ENCODE measurements around the gene MPHOSPH6.
"Not testable (repeated sequence)": the region's sequence is repeated elsewhere in the genome, so short reads cannot be mapped to it uniquely, and the experiment has no call there.

Gene MPHOSPH6

DNA sequence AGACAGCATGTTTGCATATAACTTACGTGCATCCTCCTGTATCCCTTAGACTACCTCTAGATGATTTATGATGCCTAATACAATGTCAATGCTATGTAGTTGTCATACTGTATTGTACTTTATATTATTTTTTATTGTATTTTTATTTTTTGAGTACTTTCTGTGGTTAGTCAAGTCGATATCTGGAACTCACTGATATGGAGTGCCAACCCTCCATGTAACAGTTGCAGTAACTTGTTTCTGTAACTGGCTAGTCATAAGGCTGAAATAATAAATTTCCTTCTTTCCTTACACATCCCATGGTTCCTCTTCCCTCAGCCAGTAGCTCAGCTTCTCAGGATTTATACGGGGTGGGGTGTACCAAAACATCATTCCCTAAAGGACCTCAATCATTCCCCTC, 23.5 kb downstream of the MPHOSPH6 start:
- Histone ChIP-seq H3K27ac (ENCODE audit: low read depth, low read length) (no peak overlapping the region), H3K27me3 (ENCODE audit: control insufficient read depth, insufficient read depth, low read length) (no peaks in the 10 kb centered on the region), H3K36me3 (ENCODE audit: control insufficient read depth, insufficient read depth, low read length) (peaks cover 64% of the 10 kb centered on the region), H3K4me3 (ENCODE audit: low read depth, low read length) (no peak overlapping the region), H3K9me3 (ENCODE audit: control insufficient read depth, insufficient read depth, low read length) (no peaks in the 10 kb centered on the region; the same call in 1 of the 2 replicates), H3K9ac (ENCODE audit: low read depth, low read length) (no peak overlapping the region), H3K4me1 (ENCODE audit: control insufficient read depth, insufficient read depth, low read length) (no peaks in the 10 kb centered on the region)

DNA sequence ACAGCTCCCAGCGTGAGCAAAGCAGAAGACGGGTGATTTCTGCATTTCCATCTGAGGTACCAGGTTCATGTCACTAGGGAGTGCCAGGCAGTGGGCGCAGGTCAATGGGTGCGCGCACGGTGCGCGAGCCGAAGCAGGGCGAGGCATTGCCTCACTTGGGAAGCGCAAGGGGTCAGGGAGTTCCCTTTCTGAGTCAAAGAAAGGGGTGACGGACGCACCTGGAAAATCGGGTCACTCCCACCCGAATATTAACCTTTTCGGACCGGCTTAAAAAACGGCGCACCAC, 30.8 kb downstream of the MPHOSPH6 start:
- Histone ChIP-seq H3K4me1 (ENCODE audit: control insufficient read depth, insufficient read depth, low read length) (peaks cover 12% of the 10 kb centered on the region), H3K9ac (ENCODE audit: low read depth, low read length) (peak overlapping the region; percentile 66; the same call in 1 of the 2 replicates), H3K4me3 (ENCODE audit: low read depth, low read length) (peak overlapping the region; percentile 50), H3K27ac (ENCODE audit: low read depth, low read length) (peak overlapping the region; percentile 42)
- H3K9me3 ChIP-seq (ENCODE audit: control insufficient read depth, insufficient read depth, low read length); H3K27me3 ChIP-seq (ENCODE audit: control insufficient read depth, insufficient read depth, low read length); H3K36me3 ChIP-seq (ENCODE audit: control insufficient read depth, insufficient read depth, low read length): not testable (repeated sequence)

DNA sequence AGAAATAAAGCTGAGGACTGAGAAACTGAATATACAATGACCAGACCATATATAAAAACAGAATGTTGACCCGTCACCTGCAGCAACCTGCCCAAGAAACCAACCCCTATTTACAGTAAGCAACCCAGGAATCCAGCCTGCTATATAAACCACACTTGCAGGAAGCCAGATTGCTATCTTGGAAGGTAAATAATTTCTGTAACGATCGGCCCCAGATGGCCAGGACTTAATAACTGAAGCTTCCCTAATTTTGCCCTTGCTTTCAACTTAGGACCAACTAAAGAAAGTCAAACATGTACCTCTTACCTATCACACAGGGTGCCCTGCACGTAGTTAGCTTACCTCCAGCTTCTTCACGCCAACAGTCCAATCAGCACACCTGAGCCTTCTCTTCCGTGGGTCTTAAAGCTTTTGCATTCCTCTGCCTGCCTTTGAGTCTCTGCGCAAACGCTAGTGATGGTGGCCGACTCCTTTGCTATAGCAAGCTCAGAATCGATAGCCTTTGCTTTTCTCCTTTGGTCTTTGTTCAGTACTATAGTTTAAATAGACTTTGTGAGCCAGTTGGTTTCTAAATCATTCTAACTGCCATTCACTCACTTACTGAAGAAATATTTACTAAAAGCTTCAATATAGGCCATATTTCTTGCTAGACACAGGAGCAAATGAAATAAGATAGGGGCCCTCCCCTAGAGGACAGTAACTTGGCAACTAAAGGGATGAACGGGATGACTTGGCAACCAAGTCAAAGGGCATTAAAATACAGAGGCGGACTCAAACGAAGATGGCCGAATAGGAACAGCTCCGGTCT, 31.3 kb downstream of the MPHOSPH6 start:
- Histone ChIP-seq H3K27me3 (ENCODE audit: control insufficient read depth, insufficient read depth, low read length) (no peaks in the 10 kb centered on the region), H3K4me1 (ENCODE audit: control insufficient read depth, insufficient read depth, low read length) (peaks cover 12% of the 10 kb centered on the region), H3K36me3 (ENCODE audit: control insufficient read depth, insufficient read depth, low read length) (peaks cover 9% of the 10 kb centered on the region), H3K4me3 (ENCODE audit: low read depth, low read length) (peak overlapping the region; percentile 50), H3K9me3 (ENCODE audit: control insufficient read depth, insufficient read depth, low read length) (no peaks in the 10 kb centered on the region), H3K27ac (ENCODE audit: low read depth, low read length) (peak overlapping the region; percentile 42), H3K9ac (ENCODE audit: low read depth, low read length) (peak overlapping the region; percentile 66; the same call in 1 of the 2 replicates)

DNA sequence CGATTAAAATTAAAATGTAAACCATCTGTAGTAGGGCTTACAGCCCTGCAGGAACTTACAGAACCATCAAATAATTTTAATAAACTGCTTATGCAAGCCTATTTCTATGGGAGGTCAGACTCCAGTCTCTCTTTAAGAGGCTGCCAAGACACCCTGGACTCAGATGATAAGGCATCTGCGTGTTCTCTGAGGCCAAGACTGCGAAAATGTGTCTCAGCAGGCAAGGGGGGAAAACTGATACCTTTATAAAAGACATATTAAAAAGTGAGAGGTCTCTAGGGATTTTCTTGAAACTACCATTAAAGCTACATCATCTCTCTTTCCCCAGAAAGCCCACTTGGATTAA, 32.2 kb downstream of the MPHOSPH6 start:
- H3K4me3 ChIP-seq (ENCODE audit: low read depth, low read length), result no peak overlapping the region
- H3K27me3 ChIP-seq (ENCODE audit: control insufficient read depth, insufficient read depth, low read length), result no peaks in the 10 kb centered on the region
- H3K4me1 ChIP-seq (ENCODE audit: control insufficient read depth, insufficient read depth, low read length), result peaks cover 12% of the 10 kb centered on the region
- H3K36me3 ChIP-seq (ENCODE audit: control insufficient read depth, insufficient read depth, low read length), result peaks cover 9% of the 10 kb centered on the region
- no peaks in the 10 kb centered on the region for H3K9me3 ChIP-seq (ENCODE audit: control insufficient read depth, insufficient read depth, low read length)
- H3K27ac ChIP-seq (ENCODE audit: low read depth, low read length), result no peak overlapping the region
- H3K9ac ChIP-seq (ENCODE audit: low read depth, low read length), result no peak overlapping the region

DNA sequence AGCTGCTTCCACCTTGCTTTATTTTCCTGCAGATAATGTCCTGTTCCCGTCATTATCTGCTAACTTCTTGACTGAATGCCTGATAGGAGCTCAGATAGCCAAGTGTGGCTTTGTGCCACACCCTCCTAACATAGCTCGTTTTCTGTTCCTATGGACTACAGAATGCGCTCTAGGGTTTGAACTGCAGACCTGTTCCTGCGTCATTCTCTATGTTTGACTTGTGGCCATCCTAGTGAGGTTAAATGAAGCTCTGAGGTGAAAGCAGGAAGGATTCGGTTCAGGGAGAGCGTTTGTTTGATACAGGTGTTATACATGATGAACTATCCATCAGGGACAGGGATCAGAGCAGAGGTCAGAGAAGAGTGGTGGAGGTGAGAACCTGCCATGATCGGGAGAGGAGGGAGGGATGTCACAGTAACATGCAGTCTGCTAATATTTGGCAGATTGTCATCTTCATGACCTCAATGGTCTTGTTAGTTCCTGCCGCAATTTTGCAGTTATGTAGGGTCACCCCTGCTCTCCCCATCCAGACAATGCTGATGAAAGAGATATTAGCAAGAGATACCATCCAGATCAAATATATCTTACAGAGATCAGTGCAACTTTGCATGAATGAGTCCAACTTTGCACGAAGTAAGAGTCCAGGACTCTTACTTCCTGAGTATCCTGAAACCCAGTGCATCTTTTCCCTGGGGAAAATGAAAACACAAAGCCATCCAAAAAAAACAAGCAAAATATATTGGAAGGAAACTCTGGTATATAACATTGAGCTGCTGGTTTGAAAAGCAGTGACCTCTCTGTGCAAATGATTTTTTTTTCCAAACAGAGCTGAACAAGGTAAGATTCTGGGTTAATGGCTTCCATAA, 32.8 kb downstream of the MPHOSPH6 start:
- Histone ChIP-seq H3K4me3 (ENCODE audit: low read depth, low read length) (no peak overlapping the region), H3K27ac (ENCODE audit: low read depth, low read length) (no peak overlapping the region), H3K36me3 (ENCODE audit: control insufficient read depth, insufficient read depth, low read length) (peaks cover 9% of the 10 kb centered on the region), H3K4me1 (ENCODE audit: control insufficient read depth, insufficient read depth, low read length) (peaks cover 12% of the 10 kb centered on the region), H3K27me3 (ENCODE audit: control insufficient read depth, insufficient read depth, low read length) (no peaks in the 10 kb centered on the region), H3K9ac (ENCODE audit: low read depth, low read length) (no peak overlapping the region), H3K9me3 (ENCODE audit: control insufficient read depth, insufficient read depth, low read length) (no peaks in the 10 kb centered on the region)

DNA sequence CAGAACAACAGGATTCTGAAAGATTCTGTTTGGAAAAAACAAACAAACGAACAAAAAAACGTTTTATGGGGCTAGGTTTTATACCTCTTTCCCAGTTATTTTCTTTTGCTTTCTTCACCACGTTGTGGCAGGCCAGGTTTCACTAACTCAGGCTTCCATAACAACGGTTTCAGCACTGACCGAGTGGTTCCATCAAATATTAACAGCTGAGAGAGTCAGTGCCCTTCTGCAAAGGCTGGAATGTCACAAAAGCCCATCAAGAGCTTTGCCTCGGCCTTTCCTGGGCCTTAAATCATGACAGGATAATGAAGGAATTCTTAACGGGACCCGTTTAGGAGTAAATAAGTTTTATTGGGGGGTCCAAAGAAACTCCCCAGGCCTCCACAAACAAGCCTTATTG, 34.2 kb downstream of the MPHOSPH6 start:
- no peaks in the 10 kb centered on the region for H3K27me3 ChIP-seq (ENCODE audit: control insufficient read depth, insufficient read depth, low read length)
- peaks cover 12% of the 10 kb centered on the region for H3K4me1 ChIP-seq (ENCODE audit: control insufficient read depth, insufficient read depth, low read length)
- H3K36me3 ChIP-seq (ENCODE audit: control insufficient read depth, insufficient read depth, low read length), result peaks cover 9% of the 10 kb centered on the region
- H3K4me3 ChIP-seq (ENCODE audit: low read depth, low read length), result no peak overlapping the region
- H3K27ac ChIP-seq (ENCODE audit: low read depth, low read length), result no peak overlapping the region
- no peak overlapping the region for H3K9ac ChIP-seq (ENCODE audit: low read depth, low read length)
- H3K9me3 ChIP-seq (ENCODE audit: control insufficient read depth, insufficient read depth, low read length), result no peaks in the 10 kb centered on the region

DNA sequence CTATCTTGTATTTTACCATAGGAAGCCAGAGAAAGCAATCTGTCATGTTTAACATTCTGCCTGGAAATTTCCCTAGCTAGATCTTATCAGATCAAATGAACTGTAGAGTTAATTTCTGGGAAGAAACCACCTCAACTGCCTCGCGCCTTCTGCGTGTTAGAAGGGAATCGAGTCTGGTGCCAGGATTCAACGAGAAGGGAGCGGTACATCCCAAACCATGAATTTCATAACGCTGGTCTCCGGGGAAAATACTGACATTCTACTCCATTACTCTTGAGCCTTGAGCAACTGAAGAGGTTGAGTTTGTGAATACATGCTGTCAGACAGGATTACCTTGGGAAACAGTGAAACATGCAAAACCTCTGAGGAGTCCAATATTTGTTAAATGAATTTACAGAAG, 35.2 kb downstream of the MPHOSPH6 start:
- no peak overlapping the region for H3K4me3 ChIP-seq (ENCODE audit: low read depth, low read length)
- H3K9ac ChIP-seq (ENCODE audit: low read depth, low read length), result no peak overlapping the region
- H3K27ac ChIP-seq (ENCODE audit: low read depth, low read length), result no peak overlapping the region
- H3K9me3 ChIP-seq (ENCODE audit: control insufficient read depth, insufficient read depth, low read length), result no peaks in the 10 kb centered on the region
- H3K36me3 ChIP-seq (ENCODE audit: control insufficient read depth, insufficient read depth, low read length), result peaks cover 9% of the 10 kb centered on the region
- H3K4me1 ChIP-seq (ENCODE audit: control insufficient read depth, insufficient read depth, low read length), result peaks cover 12% of the 10 kb centered on the region
- no peaks in the 10 kb centered on the region for H3K27me3 ChIP-seq (ENCODE audit: control insufficient read depth, insufficient read depth, low read length)

DNA sequence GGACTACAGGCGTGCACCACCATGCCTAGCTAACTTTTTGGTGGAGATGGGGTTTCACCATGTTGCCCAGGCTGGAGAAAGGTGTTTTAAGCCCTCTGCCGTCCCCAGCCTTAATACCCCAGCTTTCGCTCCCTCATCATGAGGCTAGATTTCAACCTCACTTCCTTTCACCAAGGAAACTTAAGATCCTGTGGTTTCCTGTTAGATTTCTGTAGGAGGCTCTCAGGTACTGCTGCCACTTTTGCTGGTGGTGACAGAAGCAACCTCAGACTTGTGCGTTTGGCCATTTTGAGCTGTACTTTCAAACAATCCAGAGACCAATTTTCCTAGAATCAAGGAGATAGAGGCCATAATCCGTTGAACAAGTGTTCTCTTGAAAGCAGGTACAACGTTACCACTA, 36.2 kb downstream of the MPHOSPH6 start:
- no peak overlapping the region for H3K9ac ChIP-seq (ENCODE audit: low read depth, low read length)
- peaks cover 9% of the 10 kb centered on the region for H3K36me3 ChIP-seq (ENCODE audit: control insufficient read depth, insufficient read depth, low read length)
- H3K27ac ChIP-seq (ENCODE audit: low read depth, low read length), result no peak overlapping the region
- H3K4me3 ChIP-seq (ENCODE audit: low read depth, low read length), result no peak overlapping the region
- no peaks in the 10 kb centered on the region for H3K9me3 ChIP-seq (ENCODE audit: control insufficient read depth, insufficient read depth, low read length)
- no peaks in the 10 kb centered on the region for H3K27me3 ChIP-seq (ENCODE audit: control insufficient read depth, insufficient read depth, low read length)
- H3K4me1 ChIP-seq (ENCODE audit: control insufficient read depth, insufficient read depth, low read length), result peaks cover 8% of the 10 kb centered on the region

DNA sequence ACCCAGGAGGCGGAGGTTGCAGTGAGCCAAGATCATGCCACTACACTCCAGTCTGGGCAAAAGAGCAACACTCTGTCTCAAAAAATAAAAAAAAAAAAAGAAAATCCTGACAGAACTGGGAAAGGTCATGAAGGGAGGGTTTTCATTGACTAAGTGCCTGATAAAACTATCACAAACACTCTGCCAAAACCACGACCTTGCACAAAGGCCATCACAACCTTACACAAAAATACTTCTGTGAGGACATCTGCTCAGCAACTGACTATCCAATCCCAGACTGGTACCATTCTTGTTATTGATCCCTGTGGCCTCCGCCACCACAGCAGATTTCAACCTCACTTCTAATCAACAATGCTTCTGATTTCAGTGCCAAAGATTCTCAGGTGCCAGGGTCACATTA, 40.1 kb downstream of the MPHOSPH6 start:
- Histone ChIP-seq H3K9me3 (ENCODE audit: control insufficient read depth, insufficient read depth, low read length) (no peaks in the 10 kb centered on the region), H3K27me3 (ENCODE audit: control insufficient read depth, insufficient read depth, low read length) (no peaks in the 10 kb centered on the region), H3K4me3 (ENCODE audit: low read depth, low read length) (no peak overlapping the region), H3K9ac (ENCODE audit: low read depth, low read length) (no peak overlapping the region), H3K36me3 (ENCODE audit: control insufficient read depth, insufficient read depth, low read length) (no peaks in the 10 kb centered on the region), H3K27ac (ENCODE audit: low read depth, low read length) (no peak overlapping the region), H3K4me1 (ENCODE audit: control insufficient read depth, insufficient read depth, low read length) (peaks cover 14% of the 10 kb centered on the region)

DNA sequence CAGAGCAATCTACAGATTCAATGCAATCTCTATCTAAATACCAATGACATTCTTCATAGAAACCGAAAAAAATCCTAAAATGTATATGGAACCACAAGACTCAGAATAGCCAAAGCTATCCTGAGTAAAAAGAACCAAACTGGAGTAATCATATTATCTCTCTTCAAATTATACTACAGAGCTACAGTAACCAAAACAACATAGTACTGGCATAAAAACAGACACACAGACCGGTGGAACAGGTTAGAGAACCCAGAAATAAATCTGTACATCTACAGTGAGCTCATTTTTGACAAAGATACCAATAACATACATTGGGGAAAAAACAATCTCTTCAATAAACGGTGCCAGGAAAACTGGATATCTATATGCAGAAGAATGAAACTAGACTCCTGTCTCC, 45.4 kb downstream of the MPHOSPH6 start:
- Histone ChIP-seq H3K9me3 (ENCODE audit: control insufficient read depth, insufficient read depth, low read length) (no peaks in the 10 kb centered on the region), H3K27me3 (ENCODE audit: control insufficient read depth, insufficient read depth, low read length) (no peaks in the 10 kb centered on the region), H3K36me3 (ENCODE audit: control insufficient read depth, insufficient read depth, low read length) (no peaks in the 10 kb centered on the region), H3K9ac (ENCODE audit: low read depth, low read length) (no peak overlapping the region), H3K4me1 (ENCODE audit: control insufficient read depth, insufficient read depth, low read length) (peaks cover 12% of the 10 kb centered on the region), H3K27ac (ENCODE audit: low read depth, low read length) (no peak overlapping the region), H3K4me3 (ENCODE audit: low read depth, low read length) (no peak overlapping the region)

DNA sequence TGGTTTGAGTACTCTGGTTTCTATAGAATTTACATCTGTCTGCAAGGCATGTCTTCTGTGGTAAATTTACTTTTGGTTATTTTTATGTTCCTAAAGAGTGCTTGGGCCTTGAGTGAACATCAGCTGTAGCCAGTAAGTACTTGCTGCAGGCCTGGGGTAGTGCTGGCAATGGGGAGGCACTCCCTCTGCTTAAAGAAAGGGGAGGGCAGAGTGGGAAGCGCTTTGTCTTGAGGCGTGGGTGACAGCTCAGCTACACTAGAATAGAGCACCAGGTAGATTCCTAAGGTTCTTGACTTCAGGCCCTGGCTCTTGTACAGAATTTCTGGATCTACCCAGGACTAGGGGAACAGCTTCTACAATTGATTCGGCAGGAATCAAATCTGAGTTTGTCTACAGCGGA, 50.6 kb downstream of the MPHOSPH6 start:
- no peak overlapping the region for H3K4me3 ChIP-seq (ENCODE audit: low read depth, low read length)
- no peaks in the 10 kb centered on the region for H3K27me3 ChIP-seq (ENCODE audit: control insufficient read depth, insufficient read depth, low read length)
- no peaks in the 10 kb centered on the region; the same call in 1 of the 2 replicates for H3K4me1 ChIP-seq (ENCODE audit: control insufficient read depth, insufficient read depth, low read length)
- H3K27ac ChIP-seq (ENCODE audit: low read depth, low read length), result no peak overlapping the region
- H3K9me3 ChIP-seq (ENCODE audit: control insufficient read depth, insufficient read depth, low read length), result no peaks in the 10 kb centered on the region
- H3K9ac ChIP-seq (ENCODE audit: low read depth, low read length), result no peak overlapping the region
- H3K36me3 ChIP-seq (ENCODE audit: control insufficient read depth, insufficient read depth, low read length), result no peaks in the 10 kb centered on the region
